ENCODE measurements around the gene UBE2D2.
"Not testable (repeated sequence)": the region's sequence is repeated elsewhere in the genome, so short reads cannot be mapped to it uniquely, and the experiment has no call there.

Gene UBE2D2
- 85.5 to 128 (median 103) reads per million in 4 experiments for total RNA-seq

GRCh38 chr5:139560752-139561654 is at the start of gene UBE2D2:
Gene UBE2D2, plus strand, starts transcription at chr5:139561339. Its CDS starts 453 bp downstream, at chr5:139561792.
- DNase-seq = peak; percentile 96

GRCh38 chr5:139512786-139513390 is 48.3 kb upstream of the UBE2D2 start:
- no peak for DNase-seq

GRCh38 chr5:139513434-139513833 is 47.7 kb upstream of the UBE2D2 start:
- peak; percentile 62 for DNase-seq

GRCh38 chr5:139513852-139514485 is 47.2 kb upstream of the UBE2D2 start:
- no peak for DNase-seq

DNA sequence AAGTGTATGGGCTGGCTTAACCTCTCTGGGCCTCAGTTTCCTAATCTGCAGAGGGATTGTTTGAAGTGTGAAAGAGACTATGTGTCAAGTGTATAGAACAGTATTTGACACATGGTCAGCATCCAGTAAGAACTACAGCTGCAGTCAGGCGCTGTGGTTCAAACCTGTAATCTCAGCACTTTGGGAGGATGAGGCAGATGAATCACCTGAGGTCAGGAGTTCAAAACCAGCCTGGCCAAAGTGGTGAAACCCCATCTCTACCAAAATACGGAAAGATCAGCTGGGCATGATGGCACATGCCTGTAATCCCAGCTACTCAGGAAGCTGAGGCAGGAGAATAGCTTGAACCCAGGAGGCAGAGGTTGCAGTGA is 46.7 kb upstream of the UBE2D2 start:
- no peak for DNase-seq

DNA sequence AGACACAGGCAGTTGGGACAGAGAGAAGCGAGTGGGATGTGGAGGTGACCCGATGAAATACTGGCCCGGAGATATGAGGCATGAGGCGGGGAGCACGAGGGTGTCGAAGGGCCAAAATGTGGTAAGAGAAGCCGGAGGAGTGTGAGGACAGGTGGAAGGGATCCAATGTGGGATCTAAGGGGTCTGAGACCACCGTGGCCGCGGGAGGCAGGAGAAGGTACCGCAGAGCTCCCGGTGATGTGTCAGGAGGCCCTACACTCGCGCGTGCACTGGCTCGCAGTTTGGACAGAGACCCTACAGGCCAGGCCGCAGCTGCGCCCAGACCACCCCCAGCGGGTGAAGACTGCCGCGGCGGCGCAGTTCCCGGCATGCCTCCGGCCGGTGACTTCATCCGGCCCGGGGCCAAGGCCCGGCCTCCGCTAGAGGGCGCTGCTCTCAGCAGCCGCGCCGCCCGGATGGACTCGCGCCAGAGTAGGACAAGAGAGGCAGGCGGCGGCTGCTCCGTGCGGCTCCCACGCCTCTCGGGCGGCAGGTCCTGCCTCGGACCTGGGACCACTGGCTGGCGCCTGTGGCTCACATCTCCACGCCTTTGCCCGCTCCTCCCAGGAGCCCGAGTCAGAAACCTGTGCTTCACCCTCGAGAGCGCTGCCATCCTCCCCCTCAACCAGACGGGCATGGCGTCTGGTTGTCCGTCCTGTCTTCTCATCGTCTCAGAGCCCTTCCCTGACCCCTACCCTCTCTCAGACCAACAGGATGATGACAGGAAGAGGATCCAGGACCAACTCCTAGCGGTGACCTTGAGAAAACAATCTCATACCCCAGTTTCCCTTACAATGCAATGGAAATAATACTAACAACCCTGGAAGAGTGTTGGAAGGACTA is 43.2 kb upstream of the UBE2D2 start:
- peak; percentile 80 for DNase-seq

- no peak for DNase-seq
These were observed 37.3 kb upstream of the UBE2D2 start for GRCh38 chr5:139523635-139524445.

GRCh38 chr5:139524446-139524845 is 36.7 kb upstream of the UBE2D2 start:
- DNase-seq = no peak

- no peak for DNase-seq
These were observed 36.1 kb upstream of the UBE2D2 start for GRCh38 chr5:139524940-139525585.

- not testable (repeated sequence) for DNase-seq
These were observed 35.4 kb upstream of the UBE2D2 start for GRCh38 chr5:139525586-139526308.

- not testable (repeated sequence) for DNase-seq
These were observed 34.6 kb upstream of the UBE2D2 start for GRCh38 chr5:139526309-139527089.

- not testable (repeated sequence) for DNase-seq
These were observed 34.1 kb upstream of the UBE2D2 start for GRCh38 chr5:139527090-139527470.

GRCh38 chr5:139527896-139528467 is 33.2 kb upstream of the UBE2D2 start:
- DNase-seq = not testable (repeated sequence)

DNA sequence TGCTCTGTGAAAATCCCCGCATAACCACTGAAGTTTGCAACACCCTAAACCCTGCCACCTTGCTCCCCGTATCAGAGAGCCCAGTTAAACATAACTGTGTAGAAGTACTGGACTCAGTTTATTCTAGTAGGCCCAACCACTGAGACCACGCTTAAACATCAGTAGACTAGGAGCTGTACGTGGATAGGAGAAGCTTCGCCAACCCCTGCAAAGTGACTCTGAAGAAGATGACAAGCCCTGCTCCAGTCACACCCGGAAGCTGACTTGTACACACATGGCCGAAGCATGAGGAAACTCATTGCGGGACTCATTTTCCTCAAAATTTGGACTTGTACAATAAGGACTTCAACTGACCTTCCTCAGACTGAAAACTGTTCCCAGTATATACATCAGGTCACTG is 32.4 kb upstream of the UBE2D2 start:
- DNase-seq = not testable (repeated sequence)

DNA sequence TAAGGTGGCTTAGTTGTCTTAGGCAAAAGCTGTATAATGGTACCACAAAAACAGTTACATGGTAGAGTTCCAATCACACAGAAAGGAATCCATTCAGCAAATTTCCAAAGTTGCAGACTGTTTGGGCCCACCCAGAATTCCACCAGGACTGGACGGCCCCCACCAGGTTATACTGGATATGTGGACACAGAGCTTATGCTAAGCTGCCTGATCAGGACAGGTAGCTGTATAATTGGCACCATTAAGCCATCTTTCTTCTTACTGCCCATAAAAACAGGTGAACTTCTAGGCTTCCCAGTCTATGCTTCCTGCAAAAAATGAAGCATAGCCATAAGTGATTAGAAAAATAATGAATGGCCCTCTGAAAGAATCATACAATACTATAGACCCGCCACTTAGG is 31.1 kb upstream of the UBE2D2 start:
- not testable (repeated sequence) for DNase-seq

- DNase-seq = no peak
These were observed 29.4 kb upstream of the UBE2D2 start for GRCh38 chr5:139531772-139532169.

GRCh38 chr5:139543423-139543991 is 17.6 kb upstream of the UBE2D2 start:
- peak; percentile 22 for DNase-seq

- DNase-seq = not testable (repeated sequence)
These were observed 14.5 kb upstream of the UBE2D2 start for GRCh38 chr5:139546593-139546992.

Data from effector CD8-positive, alpha-beta T cell (primary cell).